Activated naive CD4-positive, alpha-beta T cell treated with anti-CD3 and anti-CD28 coated beads for 36 hours (primary cell): ENCODE results near the gene REM2. TPM values are rescaled to one million over a fixed set of nuclear protein-coding genes. Genes with fewer than 3 reads are reported as not detected.
"Not testable (repeated sequence)": the region's sequence is repeated elsewhere in the genome, so short reads cannot be mapped to it uniquely, and the experiment has no call there.

Experiments
- CTCF ChIA-PET: fragments of 350-600 bp; sonication (Branson Sonifier 250); formaldehyde crosslinking; loops from one replicate; lab custom pipeline; 2021; ENCODE audit warnings: antibody characterized with exemption; lab: Charles Lee
- DNase-seq: peaks from one replicate; pipeline ENCODE4 v3.0.0-alpha.2; 2020
- H3K27ac Mint-ChIP-seq: one replicate; pipeline ENCODE4 v1.8.0; 2021; ENCODE audit warnings: mild to moderate bottlenecking, mixed read lengths
- H3K27me3 Mint-ChIP-seq: one replicate; pipeline ENCODE4 v1.8.0; 2021; ENCODE audit warnings: low read depth, mixed read lengths
- H3K36me3 Mint-ChIP-seq: one replicate; pipeline ENCODE4 v1.8.0; 2021; ENCODE audit warnings: low read depth, mixed read lengths
- H3K4me1 Mint-ChIP-seq: one replicate; pipeline ENCODE4 v1.8.0; 2021; ENCODE audit warnings: low read depth, mixed read lengths
- H3K4me3 Mint-ChIP-seq: one replicate; pipeline ENCODE4 v1.8.0; 2021; ENCODE audit warnings: mild to moderate bottlenecking, moderate library complexity, mixed read lengths
- H3K9me3 Mint-ChIP-seq: one replicate; pipeline ENCODE4 v1.8.0; 2021; ENCODE audit warnings: mixed read lengths
- intact Hi-C: fragments of 100-400 bp; cut with micrococcal nuclease; formaldehyde crosslinking; loops from one replicate; pipeline ENCODE4 v1.15.1; 2023
- total RNA-seq, 2 experiments: library from RNA; stranded (reverse); gene quantifications; one replicate each; pipeline ENCODE4 v1.2.3, GENCODE V29; 2021

REM2 gene
- total RNA-seq, 2 experiments from 2014 or later: 0.69 to 0.74 TPM

GRCh38 chr14:22852178-22852577 lies 30.8 kb upstream of the REM2 start:
- not testable (repeated sequence) for H3K36me3 Mint-ChIP-seq, H3K27me3 Mint-ChIP-seq, H3K9me3 Mint-ChIP-seq, H3K27ac Mint-ChIP-seq, H3K4me3 Mint-ChIP-seq, DNase-seq
- CTCF ChIA-PET: interaction anchor here (0.6 to 15.0 kb wide), 34 partner anchors 9 to 911 kb away, joined by 3 to 212 read pairs (median 8); partner anchors contain the start of genes LRP10, MMP14, MRPL52 and OXA1L
- H3K4me1 Mint-ChIP-seq: peaks cover 16% of the 10 kb centered on the region
- intact Hi-C loops: loop anchor here (2.0 to 10.0 kb wide), 6 partner anchors 139 to 987 kb away; no protein-coding TSS in a partner anchor

GRCh38 chr14:22852599-22852939 lies 30.5 kb upstream of the REM2 start:
- no peaks in the 10 kb centered on the region for H3K36me3 Mint-ChIP-seq
- no peaks in the 10 kb centered on the region for H3K9me3 Mint-ChIP-seq
- H3K4me3 Mint-ChIP-seq: no peak overlapping the region
- CTCF ChIA-PET: interaction anchor here (0.6 to 15.0 kb wide), 37 partner anchors 9 to 965 kb away, joined by 3 to 212 read pairs (median 6); partner anchors contain the start of genes DAD1, LRP10, MMP14 and MRPL52
- intact Hi-C loops: loop anchor here (2.0 to 10.0 kb wide), 6 partner anchors 140 to 988 kb away; no protein-coding TSS in a partner anchor
- H3K27ac Mint-ChIP-seq: peak overlapping the region; percentile 84
- H3K27me3 Mint-ChIP-seq: no peaks in the 10 kb centered on the region
- peaks cover 20% of the 10 kb centered on the region for H3K4me1 Mint-ChIP-seq
- DNase-seq: no peak

DNA sequence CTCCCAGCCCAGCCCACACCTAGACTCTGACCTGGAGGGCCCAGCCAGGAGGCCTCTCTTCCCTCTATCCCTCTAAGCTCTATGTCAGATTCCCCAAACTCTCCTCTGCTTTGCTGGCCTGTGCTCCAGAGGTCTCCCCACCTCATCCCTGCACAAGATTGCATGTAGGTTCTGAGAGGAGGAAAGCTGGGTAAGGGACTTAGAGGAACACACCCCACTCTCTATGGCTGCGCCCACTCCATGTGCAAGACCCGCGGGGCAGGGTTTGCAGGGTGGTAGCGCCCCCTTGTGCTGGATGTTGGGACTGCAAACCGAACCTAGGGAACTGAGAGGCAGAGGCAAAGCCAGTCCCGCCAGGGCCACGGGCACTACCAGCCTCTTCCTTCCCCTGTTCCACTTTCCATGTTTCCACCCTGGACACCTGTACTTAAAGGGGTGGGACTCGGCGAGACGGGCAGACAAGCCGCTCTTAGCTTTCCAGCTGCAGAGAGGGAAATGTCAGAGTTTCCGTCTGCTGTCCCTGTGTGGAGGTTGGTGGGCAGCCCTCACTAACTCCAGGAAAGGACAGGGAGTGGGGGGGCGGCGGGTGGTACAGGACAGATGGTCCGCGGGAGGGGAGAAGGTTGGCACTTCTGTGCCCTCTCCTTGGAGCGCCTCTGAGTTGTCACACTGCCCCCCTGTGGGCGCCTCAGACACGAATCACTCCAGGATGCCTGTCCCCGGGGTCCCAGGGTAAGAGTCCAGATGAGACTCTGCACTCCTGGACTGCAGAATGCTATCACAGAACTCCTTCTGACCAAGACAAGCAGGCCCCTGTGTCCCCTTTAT lies 29.9 kb upstream of the REM2 start:
- peak; percentile 95 for DNase-seq
- Mint-ChIP-seq H3K4me1 (peaks cover 24% of the 10 kb centered on the region), H3K27me3 (no peaks in the 10 kb centered on the region), H3K27ac (peak overlapping the region; percentile 84), H3K36me3 (no peaks in the 10 kb centered on the region), H3K4me3 (peak overlapping the region; percentile 72), H3K9me3 (no peaks in the 10 kb centered on the region)
- intact Hi-C loops: loop anchor here (1.0 to 10.0 kb wide), 12 partner anchors 30 to 988 kb away; partner anchors contain the start of gene OXA1L
- CTCF ChIA-PET: interaction anchor here (0.6 to 15.0 kb wide), 42 partner anchors 10 to 965 kb away, joined by 3 to 212 read pairs (median 6); partner anchors contain the start of genes DAD1, LRP10, MMP14 and MRPL52

DNA sequence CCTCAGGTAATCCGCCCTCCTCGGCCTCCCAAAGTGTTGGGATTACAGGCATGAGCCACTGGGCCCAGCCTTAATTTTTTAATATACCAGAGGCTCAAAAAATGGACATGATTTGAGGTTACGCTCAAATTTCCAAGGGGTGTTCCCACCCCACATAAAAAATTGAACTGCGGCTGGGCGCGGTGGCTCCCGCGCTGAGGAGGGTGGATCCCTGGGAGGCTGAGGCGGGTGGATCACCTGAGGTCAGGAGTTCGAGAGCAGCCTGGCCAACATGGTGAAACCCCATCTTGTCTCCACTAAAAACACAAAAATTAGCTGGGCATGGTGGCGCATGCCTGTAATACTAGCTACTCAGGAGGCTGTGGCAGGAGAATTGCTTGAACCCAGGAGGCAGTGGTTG lies 28.7 kb upstream of the REM2 start:
- H3K27me3 Mint-ChIP-seq, H3K27ac Mint-ChIP-seq, H3K36me3 Mint-ChIP-seq, H3K9me3 Mint-ChIP-seq, H3K4me3 Mint-ChIP-seq, DNase-seq: not testable (repeated sequence)
- CTCF ChIA-PET: interaction anchor here (0.6 to 15.0 kb wide), 31 partner anchors 9 to 940 kb away, joined by 3 to 212 read pairs (median 6); partner anchors contain the start of genes LRP10, MMP14, MRPL52 and OXA1L
- peaks cover 33% of the 10 kb centered on the region for H3K4me1 Mint-ChIP-seq
- intact Hi-C loops: loop anchor here (10.0 kb wide), 5 partner anchors 629 to 989 kb away; no protein-coding TSS in a partner anchor

DNA sequence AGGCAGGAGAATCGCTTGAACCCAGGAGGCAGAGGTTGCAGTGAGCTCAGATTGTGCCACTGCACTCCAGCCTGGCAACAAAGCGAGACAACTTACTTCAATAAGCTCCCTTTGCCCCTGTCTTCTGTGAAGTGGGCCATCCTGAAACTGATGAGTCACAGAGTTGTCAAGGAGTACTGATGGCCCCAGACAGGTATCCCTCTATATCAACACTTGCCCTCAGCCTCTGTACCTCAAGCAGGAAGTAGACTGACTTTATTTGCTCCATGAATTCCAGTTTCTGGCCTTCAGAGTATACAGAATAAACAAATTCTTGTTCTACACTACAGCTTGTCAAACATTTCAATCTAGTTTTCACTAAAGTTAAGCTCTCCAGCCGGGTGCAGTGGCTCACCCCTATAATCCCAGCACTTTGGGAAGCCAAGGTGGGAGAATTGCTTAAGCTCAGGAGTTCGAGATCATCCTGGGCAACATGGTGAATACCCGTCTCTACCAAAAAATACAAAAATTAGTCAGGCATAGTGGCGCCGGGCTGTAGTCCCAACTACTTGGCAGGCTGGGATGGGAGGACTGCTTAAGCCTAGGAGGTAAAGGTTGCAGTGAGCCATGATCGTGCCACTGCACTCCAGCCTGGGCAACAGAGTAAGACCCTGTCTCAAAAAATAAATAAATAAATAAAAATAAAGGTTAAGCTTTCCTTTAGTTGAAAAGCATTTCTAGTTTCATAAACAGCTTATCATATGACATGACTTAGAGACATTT lies 27.9 kb upstream of the REM2 start:
- intact Hi-C loops: loop anchor here (10.0 kb wide), 5 partner anchors 630 to 990 kb away; no protein-coding TSS in a partner anchor
- CTCF ChIA-PET: interaction anchor here (0.6 to 15.0 kb wide), 28 partner anchors 8 to 335 kb away, joined by 3 to 212 read pairs (median 5); partner anchors contain the start of genes LRP10, MMP14, MRPL52 and OXA1L
- Mint-ChIP-seq H3K4me3 (no peak overlapping the region), H3K27me3 (no peaks in the 10 kb centered on the region), H3K4me1 (peaks cover 33% of the 10 kb centered on the region), H3K36me3 (no peaks in the 10 kb centered on the region), H3K9me3 (no peaks in the 10 kb centered on the region), H3K27ac (no peak overlapping the region)
- peak; percentile 44 for DNase-seq

GRCh38 chr14:22856428-22856827 lies 26.6 kb upstream of the REM2 start:
- DNase-seq: no peak
- Mint-ChIP-seq H3K27ac (no peak overlapping the region), H3K4me3 (no peak overlapping the region), H3K4me1 (peaks cover 33% of the 10 kb centered on the region), H3K27me3 (no peaks in the 10 kb centered on the region), H3K9me3 (no peaks in the 10 kb centered on the region), H3K36me3 (no peaks in the 10 kb centered on the region)
- intact Hi-C loops: loop anchor here (10.0 kb wide), 5 partner anchors 632 to 992 kb away; no protein-coding TSS in a partner anchor
- CTCF ChIA-PET: interaction anchor here (4.6 to 15.0 kb wide), 3 partner anchors 16 to 198 kb away, joined by 47 to 212 read pairs (median 63); partner anchors contain the start of gene LRP10

DNA sequence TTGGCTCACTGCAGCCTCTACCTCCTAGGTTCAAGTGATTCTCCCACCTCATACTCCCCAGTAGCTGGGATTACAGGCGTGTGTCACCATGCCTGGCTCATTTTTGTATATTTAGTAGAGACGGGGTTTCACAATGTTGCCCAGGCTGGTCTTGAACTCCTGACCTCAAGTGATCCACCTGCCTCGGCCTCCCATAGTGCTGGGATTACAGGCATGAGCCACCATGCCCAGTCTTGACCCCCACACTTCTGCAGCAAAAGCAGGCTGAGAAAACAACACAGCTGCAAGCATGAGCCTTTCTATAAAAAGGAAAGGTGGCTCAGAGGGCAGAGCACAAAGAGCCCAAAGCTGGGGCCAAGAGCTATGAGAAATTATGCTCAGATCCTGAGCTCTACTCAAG lies 22.6 kb upstream of the REM2 start:
- H3K9me3 Mint-ChIP-seq, intact Hi-C loops, DNase-seq, H3K36me3 Mint-ChIP-seq, H3K27ac Mint-ChIP-seq, H3K27me3 Mint-ChIP-seq, H3K4me3 Mint-ChIP-seq: not testable (repeated sequence)
- CTCF ChIA-PET: interaction anchor here (0.6 to 15.0 kb wide), 9 partner anchors 9 to 291 kb away, joined by 3 to 212 read pairs (median 3); partner anchors contain the start of gene LRP10
- H3K4me1 Mint-ChIP-seq: peaks cover 21% of the 10 kb centered on the region

GRCh38 chr14:22861651-22862050 lies 21.4 kb upstream of the REM2 start:
- H3K9me3 Mint-ChIP-seq: no peaks in the 10 kb centered on the region
- intact Hi-C loops: no loop called here
- no peak for DNase-seq
- H3K27ac Mint-ChIP-seq: no peak overlapping the region
- no peaks in the 10 kb centered on the region for H3K27me3 Mint-ChIP-seq
- CTCF ChIA-PET: interaction anchor here (0.5 to 4.6 kb wide), 6 partner anchors 8 to 120 kb away, joined by 3 to 34 read pairs (median 4); partner anchors contain the start of gene LRP10
- peaks cover 28% of the 10 kb centered on the region for H3K4me1 Mint-ChIP-seq
- H3K36me3 Mint-ChIP-seq: no peaks in the 10 kb centered on the region
- no peak overlapping the region for H3K4me3 Mint-ChIP-seq

DNA sequence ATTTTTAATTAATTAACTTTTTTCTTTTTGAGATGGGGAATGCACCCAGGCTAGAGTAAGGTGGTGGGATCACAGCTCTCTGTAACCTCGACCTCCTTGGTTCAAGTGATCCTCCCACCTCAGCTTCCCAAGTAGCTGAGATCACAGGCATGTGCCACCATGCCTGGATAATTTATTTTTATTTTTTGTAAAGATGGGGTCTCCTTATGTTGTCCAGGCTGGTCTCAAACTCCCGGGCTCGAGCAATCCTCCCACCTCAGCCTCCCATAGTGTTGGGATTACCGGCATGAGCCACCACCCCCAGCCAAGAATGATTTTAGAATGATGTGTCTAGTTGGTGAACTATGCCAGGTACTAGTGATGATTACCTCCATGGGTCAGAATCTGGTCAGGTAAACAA lies 18.0 kb upstream of the REM2 start:
- H3K9me3 Mint-ChIP-seq: no peaks in the 10 kb centered on the region
- intact Hi-C loops: no loop called here
- H3K4me1 Mint-ChIP-seq: peaks cover 12% of the 10 kb centered on the region
- H3K27me3 Mint-ChIP-seq: no peaks in the 10 kb centered on the region
- no peak overlapping the region for H3K27ac Mint-ChIP-seq
- H3K4me3 Mint-ChIP-seq: no peak overlapping the region
- CTCF ChIA-PET: interaction anchor here (1.4 to 4.6 kb wide), 2 partner anchors 11 to 308 kb away, joined by 5 to 34 read pairs; no protein-coding TSS in a partner anchor
- DNase-seq: no peak
- no peaks in the 10 kb centered on the region for H3K36me3 Mint-ChIP-seq

- peak; percentile 56 for DNase-seq
- no peak overlapping the region for H3K4me3 Mint-ChIP-seq
- intact Hi-C loops: no loop called here
- H3K4me1 Mint-ChIP-seq: peaks cover 19% of the 10 kb centered on the region
- no peaks in the 10 kb centered on the region for H3K9me3 Mint-ChIP-seq
- CTCF ChIA-PET: interaction anchor here (1.1 to 4.6 kb wide), 4 partner anchors 12 to 309 kb away, joined by 4 to 34 read pairs (median 6); partner anchors contain the start of gene PRMT5
- H3K27me3 Mint-ChIP-seq: no peaks in the 10 kb centered on the region
- peak overlapping the region; percentile 18 for H3K27ac Mint-ChIP-seq
- no peaks in the 10 kb centered on the region for H3K36me3 Mint-ChIP-seq
Measured at GRCh38 chr14:22865424-22866405, 17.3 kb upstream of the REM2 start.
